Measurements from ENCODE around the gene UNC5C.
"Not testable (repeated sequence)": the region's sequence is repeated elsewhere in the genome, so short reads cannot be mapped to it uniquely, and the experiment has no call there.

The UNC5C gene

DNA sequence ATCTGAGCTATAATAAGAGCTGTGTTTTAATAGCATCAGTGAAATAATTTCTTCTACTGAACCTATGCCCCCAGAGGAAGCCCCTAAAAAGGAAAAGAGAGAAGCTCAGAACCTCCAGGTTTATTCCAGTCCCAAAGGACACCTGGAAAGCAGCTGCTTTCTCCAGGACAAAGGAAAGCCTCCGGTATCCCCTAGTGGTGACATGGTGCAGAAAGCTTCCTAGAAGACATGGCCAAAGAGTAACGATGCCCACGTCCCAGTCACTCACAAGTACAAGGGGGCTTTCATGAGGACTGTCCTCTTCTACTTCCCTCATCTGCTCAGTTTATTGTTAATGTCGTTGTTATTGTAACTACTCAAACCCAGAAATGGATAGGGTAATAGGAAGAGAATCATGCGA, 343.9 kb downstream of the UNC5C start:
- no peak for DNase-seq

DNA sequence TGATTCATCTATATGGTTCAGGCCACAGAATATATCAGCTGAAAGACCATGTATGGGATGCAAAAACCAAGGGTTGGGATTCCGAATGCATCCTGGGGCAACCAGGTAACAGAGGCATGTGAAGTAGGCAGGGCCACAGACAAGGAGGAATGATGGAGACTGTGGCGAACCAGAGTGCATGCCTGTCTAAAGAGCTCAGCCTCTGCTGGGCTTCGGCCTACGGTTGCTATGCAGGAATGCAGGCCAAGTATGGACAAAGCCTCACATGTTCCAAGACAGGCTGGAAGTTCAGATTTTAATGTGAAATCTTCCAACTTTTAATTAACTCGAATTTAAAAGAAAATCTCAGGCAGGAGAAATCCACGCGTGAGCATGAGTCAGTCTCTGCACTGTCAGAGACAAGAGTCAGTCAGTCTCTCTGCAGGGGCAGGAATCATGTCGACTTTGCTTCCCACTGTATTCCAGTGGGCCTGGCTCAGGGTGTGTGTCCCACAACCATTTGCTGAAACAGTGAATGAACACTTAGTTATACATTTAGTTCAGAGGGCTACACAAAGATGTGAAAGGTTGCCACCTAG, 344.4 kb downstream of the UNC5C start:
- no peak for DNase-seq

DNA sequence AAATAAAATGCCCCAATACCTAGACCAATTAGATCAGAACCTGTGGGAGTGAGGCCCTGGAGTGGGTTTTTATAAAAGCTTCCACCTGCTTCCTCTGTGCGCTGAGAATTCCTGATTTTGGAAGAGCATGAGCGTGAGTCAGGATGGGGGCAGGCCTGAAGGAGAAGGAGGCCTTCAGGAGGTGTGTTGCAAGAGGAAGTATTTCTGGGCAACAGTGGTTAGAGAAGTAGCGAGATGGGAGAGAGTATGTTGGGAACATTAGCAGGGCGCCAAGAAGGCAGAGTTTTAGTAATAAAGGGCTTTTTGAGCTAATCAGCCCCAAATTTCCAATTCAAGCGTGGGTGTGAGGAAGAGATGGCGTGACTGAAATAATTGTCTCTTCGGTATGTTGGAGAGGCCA, 349.8 kb downstream of the UNC5C start:
- DNase-seq: no peak

DNA sequence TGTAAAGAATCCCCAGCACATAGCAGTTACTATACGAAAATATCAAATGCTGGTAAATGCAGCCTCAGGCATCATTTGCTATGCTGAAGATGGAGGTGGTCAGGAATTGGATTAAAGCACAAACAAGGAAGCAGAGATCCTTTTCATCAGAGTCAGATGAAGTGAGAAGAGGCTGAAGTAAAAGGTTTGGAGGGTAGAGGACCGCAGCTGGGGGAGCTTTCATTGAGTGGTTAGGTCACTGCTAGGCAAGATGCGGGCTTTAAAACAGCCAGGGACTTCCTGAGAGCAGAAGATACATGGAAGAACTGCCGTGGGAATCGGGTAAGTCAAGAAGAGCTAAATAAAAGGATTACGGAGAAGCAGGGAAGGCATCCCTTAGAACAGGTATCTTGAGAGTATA, 351.4 kb downstream of the UNC5C start:
- no peak for DNase-seq

DNA sequence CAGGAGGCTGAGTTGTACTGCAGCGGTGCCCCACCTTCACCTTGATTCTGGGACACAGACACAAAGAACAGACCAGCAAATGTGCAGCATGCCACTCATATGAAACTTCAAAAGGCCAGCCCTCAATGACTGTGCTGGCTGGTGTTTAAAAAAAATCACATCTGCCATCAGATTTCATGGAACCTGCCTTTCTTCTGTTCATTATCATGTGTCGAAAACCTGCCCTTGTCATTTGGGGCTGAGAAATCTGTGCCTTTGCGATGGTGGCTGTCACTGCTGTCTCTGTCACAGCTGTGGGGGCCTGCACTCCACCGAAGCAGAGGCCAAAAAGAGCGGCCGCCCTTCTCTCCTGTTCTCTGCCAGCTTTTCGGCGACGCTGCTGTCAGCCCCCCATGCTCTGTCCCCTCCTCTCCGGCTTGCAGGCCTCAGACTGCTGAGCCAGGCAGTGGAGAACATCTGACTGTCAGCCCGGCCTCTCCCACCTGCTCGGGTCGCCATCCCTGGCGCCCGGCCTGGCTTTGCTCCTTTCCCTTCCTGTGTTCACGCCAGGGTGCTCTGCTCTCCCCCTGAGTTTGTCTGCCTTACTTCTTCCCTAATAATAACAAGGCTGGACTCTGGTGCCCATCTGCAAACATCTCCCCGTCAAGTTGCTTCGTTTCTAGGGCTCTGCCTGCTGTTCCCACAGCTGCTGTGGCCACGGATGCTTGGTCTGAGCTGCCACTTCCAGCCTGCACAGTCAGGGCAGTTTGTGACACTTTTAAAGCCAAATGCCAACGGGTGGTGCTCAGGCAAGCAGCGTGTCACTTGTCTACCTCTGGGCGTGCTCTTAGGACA, 355.2 kb downstream of the UNC5C start:
- no peak for DNase-seq

DNA sequence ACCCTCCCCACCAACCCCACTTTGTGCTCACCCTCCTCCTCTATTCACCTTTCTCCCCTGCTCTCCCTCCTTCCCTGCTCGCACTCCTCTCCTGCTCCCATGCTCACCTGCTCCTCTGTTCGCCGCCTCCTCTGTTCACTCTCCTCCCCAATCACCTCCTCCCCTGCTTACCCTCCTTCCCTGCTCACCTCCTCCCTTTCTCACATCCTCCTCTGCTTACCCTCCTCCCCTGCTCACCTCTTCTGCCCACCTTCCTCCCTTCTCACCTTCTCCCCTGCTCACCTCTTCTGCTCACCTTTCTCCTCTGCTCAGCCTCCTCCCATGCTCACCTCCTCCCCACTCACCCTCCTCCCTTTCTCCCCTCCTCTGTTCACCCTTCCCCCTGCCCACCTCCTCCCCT, 357.2 kb downstream of the UNC5C start:
- DNase-seq: no peak

DNA sequence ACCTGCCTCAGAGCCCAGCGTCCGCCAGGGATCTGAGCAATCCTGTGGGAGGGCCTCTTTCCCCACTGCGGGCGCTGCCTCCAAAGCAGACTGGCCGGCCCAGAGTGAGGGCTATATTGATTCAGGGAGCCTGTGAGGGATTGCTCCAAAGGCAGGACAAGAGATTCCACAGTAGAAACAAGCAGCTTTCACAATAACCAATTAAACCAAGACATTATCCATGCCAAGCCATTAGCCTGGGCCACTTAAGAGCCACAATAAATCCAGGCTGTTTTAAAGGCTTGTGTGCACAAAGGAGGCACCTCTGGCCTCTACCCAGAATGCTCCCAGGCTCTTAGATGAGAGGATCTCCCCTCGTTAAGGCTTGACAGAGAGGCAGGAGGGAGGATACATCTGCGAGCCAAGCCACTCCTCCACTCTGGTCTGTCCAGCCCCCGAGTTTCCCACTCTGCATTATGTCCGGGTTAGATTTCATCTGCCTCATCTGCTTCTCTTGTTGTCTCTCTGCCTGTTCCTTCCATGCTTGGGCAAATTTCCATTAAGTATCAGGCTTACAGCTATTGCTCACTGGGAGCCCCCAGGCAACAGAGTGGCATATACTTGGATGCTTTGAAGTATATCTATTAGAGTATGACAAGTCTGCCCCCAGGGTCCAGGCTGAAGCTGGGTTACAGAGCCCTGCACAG, 357.9 kb downstream of the UNC5C start:
- no peak for DNase-seq

DNA sequence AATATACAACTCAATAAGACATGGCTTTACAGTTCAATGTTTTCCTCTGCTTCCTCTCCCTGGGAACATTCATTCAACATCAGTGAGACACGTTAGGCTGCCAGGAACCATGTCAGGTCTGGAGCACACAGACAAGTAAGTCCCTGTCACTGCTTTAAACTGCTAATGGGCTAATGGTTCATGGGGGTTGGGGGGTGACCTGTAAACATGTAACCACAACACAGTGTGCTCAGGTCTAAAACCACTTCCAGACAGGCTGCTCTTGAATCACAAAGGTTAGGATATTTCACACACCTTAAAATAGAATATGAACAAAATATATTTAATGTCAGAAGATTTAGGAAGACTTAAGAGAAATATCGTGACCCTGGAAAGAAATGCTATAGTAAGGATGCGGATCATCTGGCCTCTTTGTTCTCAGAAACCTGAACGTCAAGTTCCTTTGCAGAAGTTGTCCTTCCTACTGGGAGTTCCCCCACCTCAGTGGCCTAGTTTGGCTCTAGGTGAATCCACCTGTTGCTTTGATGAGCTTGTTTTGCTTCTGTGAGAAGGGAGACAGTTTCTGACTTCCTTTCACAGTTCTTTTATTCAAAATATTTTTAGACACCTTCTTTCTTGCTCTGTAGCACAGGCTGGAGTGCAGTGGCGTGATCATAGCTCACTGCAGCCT, 359.9 kb downstream of the UNC5C start:
- no peak for DNase-seq

DNA sequence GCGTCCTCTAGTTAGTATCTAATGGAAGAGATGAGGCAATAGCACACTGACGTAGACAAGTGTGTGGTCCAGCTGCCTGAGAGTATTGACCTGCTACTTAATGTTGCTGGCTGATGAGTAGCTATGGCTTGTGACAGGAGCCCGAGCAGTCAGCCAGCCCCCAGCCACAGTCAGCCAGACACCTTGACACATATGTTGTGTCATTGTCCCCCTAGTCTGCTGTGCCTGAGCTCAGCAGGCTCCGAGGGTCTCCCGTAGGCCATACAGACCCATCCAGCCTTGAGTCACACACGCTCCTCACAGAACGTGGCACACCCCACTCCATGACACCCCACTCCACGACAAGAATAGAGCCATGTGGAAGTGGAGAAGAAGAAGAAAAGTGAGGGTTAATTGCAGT, 362.1 kb downstream of the UNC5C start:
- DNase-seq: no peak

DNA sequence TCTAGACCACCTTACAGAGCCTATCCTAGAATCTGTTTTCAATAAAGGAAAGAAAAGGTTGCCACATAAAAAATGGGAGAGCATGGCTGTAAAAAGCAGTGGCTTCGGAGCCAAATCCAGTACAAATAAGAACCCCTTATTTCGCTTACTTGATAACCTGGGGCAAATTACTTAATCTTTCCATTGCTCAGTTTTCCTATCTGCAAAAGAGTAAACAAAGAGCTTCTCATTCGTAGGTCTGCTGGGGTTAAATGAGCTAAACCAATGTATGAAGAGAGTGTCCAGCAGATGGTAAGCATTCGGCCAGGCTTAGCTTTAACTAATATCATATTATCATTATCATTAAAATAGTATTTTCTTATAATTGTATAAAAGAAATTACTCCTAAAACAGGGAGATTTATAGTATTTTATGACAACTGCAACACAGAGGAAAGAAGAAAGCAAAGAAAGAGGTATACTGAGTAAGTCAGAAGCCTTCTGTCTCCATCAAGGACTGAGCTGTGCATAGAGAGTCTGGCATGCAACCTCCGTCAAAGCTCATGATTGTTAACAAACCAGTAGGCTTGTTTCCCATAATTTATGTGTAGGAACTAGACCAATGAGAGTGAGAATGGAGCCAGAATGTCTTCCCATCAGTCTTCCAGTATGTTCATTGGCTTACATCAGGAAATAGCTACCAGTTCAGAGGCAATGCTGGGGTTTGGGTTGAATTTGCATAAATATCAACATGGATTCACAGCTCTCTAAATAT, 364.9 kb downstream of the UNC5C start:
- DNase-seq: no peak

DNA sequence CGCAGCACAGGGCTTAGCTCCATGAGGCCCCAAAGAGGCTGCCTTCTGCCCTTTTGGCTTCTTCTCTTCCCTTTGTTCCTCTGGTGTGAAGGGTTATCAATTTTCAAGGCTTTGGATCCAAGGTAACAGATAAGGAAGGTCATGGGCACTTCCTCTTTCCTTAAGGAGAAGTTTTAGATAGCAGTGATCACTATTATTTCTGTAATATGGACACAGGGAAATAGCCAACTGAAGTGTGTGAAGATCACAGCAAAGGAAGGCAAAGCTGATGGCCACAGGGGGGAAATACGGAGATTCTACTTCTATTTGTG, 366.8 kb downstream of the UNC5C start:
- DNase-seq: no peak

DNA sequence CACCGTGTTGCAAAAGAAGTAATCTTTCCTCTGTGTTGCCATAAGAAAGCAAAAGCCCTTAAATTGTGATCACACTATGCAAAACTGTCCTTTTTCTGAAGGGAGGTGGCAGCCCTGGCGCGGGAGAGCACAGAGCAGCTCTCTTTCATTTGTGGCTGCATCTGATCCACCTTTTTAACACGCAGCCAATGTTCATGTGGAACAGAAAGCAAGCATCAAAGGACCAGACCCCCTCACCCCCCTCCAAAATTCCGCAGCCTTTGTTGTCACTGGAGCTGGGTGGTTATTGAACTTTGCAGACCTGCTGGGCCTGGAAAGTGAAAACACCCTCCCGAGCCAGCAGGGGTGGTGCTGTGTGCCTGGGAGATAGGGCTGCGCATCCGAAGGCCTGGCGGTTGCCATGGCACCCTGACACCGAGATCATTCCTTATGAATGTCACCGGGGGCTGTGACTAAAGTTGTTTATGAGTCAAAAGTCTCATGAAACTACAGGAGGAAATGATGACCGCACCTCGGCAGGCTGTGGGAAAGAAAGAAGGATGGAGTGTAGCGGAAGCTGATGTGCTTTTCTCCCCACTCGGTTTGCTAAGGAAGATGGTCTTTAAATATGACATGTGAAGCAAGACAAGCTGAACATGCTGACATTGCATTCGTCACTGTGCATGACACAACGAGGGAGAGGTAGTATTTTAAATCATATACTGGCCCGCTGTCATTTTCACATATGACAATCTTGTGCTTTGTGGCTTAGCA, 367.4 kb downstream of the UNC5C start:
- no peak for DNase-seq

DNA sequence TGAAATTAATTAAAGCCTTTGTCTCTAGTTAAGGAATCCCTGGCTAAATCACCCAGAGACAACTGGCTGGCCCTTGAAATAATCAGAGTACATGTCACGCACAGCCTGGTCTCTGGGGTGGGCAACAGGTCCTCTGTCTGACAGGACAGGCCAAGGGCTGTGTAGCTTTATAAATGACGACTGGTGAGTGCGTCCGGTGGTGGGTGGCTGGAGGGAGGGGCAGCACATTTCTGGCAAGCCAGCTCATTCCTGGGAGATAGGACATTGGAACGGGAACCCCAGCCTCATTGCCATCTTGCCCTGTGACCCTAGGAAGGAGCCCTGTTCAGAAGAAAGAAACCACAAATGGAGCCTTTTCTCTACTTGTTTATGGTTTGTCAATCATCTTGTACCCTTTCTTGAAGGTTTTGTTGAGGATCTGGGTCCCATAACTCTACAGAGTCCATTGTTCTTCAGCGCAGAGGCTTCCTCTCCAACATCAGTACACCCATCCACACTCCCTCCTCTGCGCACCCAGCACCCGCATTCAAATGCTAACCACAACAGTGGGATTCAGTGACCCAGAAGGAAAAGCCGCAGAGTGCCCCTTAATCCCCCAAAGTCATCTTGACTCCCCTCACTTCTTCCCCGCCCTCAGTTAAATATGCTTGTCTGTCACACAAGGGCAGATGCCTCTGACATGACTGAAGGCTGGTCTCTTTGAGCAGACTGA, 368.1 kb downstream of the UNC5C start:
- no peak for DNase-seq

DNA sequence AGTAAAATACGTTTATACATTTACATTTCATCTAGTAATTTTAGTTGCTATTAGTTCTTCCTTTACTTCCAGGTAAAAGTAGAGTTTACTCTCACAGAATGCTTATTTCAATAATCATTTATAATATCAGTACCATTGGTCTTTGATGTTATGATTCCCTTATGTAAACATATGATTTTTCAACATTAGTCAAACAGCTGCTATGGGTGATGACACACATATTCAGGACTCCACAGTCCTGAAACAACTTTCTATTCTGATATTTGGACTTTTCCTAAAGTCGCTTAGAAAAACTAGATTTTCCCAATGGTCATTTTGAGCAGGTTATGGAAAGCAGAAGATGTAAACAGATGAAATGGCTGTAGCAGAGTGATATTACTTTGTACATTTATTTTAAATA, 369.8 kb downstream of the UNC5C start:
- no peak for DNase-seq

DNA sequence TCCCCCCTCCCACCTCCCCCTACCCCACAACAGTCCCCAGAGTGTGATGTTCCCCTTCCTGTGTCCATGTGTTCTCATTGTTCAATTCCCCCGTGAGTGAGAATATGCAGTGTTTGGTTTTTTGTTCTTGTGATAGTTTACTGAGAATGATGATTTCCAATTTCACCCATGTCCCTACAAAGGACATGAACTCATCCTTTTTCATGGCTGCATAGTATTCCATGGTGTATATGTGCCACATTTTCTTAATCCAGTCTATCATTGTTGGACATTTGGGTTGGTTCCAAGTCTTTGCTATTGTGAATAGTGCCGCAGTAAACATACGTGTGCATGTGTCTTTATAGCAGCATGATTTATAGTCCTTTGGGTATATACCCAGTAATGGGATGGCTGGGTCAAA, 377.4 kb downstream of the UNC5C start:
- not testable (repeated sequence) for DNase-seq

DNA sequence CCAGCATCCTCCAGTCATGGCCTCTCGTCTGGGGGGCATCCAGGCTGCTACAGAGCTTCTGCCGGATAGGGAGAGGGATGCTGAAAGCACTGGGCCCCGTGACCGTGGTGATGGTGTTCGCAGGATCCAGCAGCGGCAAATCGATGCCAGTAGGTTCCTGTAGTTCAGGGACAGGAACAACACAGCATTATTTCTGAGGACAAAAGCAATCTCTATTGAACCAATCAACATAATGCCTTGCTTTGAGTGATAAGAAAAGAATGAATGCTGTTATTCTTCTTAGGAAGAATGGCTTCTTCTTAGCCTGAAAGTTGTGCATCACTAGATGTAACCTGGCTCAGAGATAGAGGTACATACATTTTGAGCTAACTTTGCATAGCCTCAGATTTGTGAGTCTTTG, 378.6 kb downstream of the UNC5C start:
- DNase-seq: no peak

DNA sequence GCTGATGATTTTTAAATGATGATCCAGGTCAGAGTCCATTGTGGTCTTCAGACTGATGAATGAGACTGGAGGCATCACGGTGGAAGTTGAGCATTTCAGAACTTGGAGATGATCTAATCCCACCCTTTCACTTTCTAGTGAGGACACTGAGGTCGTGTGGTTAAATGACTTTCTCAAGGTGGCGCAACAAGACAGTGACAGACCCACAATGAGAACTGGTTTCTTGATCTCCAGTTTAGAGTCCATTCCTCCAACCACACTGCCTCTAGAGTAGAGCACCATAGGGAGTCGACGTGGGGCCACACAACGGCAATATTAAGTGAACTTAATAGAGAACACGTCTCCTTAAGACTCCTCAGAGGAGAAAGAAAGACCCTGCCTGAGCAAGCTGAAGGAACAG, 381.0 kb downstream of the UNC5C start:
- no peak for DNase-seq

DNA sequence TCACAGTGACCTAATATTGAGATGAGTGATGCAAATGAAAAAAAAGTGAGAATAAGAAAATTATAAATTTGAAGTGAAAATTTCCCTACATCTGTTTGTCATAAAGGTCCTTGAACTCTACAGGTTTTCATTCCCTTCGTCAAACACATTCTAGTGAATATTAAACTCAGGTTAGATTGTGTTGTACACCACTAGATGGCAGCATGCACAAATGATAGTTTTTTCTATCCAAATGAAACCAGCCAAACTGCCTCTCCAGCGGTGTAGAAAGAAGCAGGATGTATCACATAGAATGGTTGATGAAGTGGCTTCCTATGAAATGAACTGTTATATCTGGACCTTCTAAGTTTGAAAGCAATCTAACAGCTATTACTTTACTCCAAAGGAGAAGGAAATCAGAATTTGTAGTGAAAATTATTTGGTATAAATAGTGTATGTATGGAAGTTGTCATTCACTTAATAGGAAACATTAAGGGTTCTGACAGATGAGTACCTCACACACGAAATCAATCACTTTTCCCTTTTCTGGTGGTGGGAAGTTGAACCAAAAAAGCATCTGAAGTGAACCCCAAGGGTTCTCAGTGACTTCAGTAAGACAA, 382.7 kb downstream of the UNC5C start:
- no peak for DNase-seq

DNA sequence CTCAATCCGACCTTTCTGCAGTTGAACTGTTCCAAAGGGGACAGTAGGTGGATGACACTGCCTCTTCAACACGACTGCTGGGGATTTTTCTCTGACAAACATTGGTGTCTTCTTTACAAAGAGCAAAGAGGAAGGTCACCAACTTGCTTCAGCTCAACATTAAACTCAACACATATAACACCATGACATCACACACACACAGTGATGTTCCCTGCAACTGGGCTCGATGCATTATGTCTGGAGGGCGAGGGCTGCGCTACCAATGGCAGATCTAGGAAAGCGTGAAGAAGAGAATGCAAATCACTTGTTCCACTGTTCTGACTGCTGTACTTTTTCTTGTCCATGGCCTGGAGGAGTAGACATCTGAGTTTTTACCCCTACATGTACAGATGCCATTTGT, 385.9 kb downstream of the UNC5C start:
- no peak for DNase-seq

DNA sequence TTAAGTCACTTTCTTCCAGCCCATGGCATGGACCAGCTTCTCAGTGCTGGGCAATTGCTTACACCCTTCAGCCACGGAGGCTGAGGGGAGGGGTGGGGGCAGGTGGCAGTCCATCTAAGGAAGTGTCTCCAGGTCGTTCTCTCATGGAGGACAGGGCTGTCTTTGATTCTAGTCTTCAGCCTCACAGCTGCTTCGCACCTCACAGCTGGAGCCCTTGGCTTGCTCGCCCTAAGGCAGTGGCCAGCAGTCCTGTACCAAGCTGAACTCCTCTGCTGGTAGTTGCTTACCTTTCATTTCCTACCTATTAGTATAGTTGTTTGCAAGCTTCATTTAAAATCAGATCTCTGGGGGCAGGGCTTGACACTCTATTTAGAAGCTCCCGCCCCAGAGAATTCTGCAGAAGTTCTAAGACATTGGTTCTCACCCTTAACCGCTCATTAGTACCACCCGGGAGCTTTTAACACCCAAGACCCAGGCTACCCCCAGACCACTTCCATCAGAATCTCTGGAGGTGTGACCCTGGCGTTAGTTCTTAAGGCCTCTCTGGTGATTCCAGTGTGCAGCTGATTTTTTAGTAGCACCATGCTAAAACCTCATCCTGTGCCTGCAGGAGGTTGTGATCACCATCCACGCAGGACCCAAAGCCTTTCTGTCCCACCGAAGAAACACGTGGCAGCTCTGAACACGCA, 386.8 kb downstream of the UNC5C start:
- DNase-seq: no peak

DNA sequence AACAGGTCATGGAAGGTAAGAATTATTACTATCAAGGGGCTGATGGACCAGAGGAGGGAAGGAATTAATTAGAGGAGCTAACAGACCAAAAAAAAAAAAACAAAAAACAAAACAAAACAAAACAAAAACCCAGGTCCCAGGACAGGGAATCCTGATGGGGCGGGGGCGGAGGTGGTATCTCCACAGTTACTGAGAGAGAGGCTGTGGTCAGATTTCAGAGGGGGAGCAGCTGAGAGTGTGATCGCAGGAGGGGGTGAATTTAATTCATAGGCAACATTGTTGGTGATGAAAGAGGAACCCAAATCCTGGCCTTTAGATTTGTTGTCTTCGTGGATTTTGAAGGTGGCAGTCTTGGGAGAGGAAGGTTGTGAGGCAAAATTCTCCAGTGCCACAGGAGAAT, 389.4 kb downstream of the UNC5C start:
- DNase-seq: no peak
